Hepatocyte (in vitro differentiated cells): ENCODE results near the gene SLC4A5. TPM values are rescaled to one million over a fixed set of nuclear protein-coding genes. Genes with fewer than 3 reads are reported as not detected.

Experiments
- DNase-seq: peaks from one replicate; pipeline ENCODE4 v3.0.0-alpha.2; 2016; ENCODE audit warnings: low spot score
- H2AFZ ChIP-seq: fragments of 200-600 bp; sonication (generic); 2 replicates; pipeline ENCODE4 v1.6.0; 2016; ENCODE audit warnings: antibody characterized with exemption, mild to moderate bottlenecking
- H3K27ac ChIP-seq: fragments of 200-600 bp; sonication (generic); 2 replicates; pipeline ENCODE4 v1.5.1; 2016; ENCODE audit warnings: mild to moderate bottlenecking
- H3K27me3 ChIP-seq: fragments of 200-600 bp; sonication (generic); 2 replicates; pipeline ENCODE4 v1.6.1; 2016
- H3K36me3 ChIP-seq: fragments of 200-600 bp; sonication (generic); replicated peaks from 2 replicates; pipeline ENCODE4 v1.5.1; 2016; ENCODE audit warnings: low read depth; ENCODE audit not compliant: insufficient read depth
- H3K4me1 ChIP-seq: fragments of 200-600 bp; sonication (generic); 2 replicates; pipeline ENCODE4 v1.5.1; 2016; ENCODE audit warnings: mild to moderate bottlenecking, moderate library complexity; ENCODE audit not compliant: insufficient read depth
- H3K4me2 ChIP-seq: fragments of 200-600 bp; sonication (generic); 2 replicates; pipeline ENCODE4 v1.6.0; 2016
- H3K4me3 ChIP-seq: fragments of 200-600 bp; sonication (generic); 2 replicates; pipeline ENCODE4 v1.5.1; 2016; ENCODE audit warnings: mild to moderate bottlenecking
- H3K79me2 ChIP-seq: fragments of 200-600 bp; sonication (generic); 2 replicates; pipeline ENCODE4 v1.6.0; 2017; ENCODE audit warnings: mild to moderate bottlenecking
- H3K9me2 ChIP-seq: fragments of 200-600 bp; sonication (generic); replicated peaks from 2 replicates; pipeline ENCODE4 v1.6.0; 2017; ENCODE audit warnings: mild to moderate bottlenecking; ENCODE audit not compliant: insufficient read depth
- H3K9me3 ChIP-seq: fragments of 200-600 bp; sonication (generic); 2 replicates; pipeline ENCODE4 v1.5.1; 2016; ENCODE audit warnings: low read depth, mild to moderate bottlenecking
- H4K20me1 ChIP-seq: fragments of 200-600 bp; sonication (generic); 2 replicates; pipeline ENCODE4 v1.6.0; 2016; ENCODE audit warnings: mild to moderate bottlenecking; ENCODE audit not compliant: insufficient read depth, poor library complexity, severe bottlenecking
- EZH2 ChIP-seq: fragments of 200-600 bp; sonication (generic); IDR thresholded peaks from 2 replicates; pipeline ENCODE4 v1.6.1; 2016; ENCODE audit warnings: antibody characterized with exemption, mild to moderate bottlenecking, borderline replicate concordance
- EZH2phosphoT487 ChIP-seq: fragments of 200-600 bp; sonication (generic); IDR thresholded peaks from one replicate; pipeline ENCODE4 v1.6.1; 2018; ENCODE audit warnings: antibody characterized with exemption, mild to moderate bottlenecking, low read depth, moderate library complexity; ENCODE audit not compliant: unreplicated experiment, severe bottlenecking
- WGBS: methylation state at CpG from one replicate; pipeline ENCODE4 v1.1.6; 2016; ENCODE audit warnings: low lambda C conversion rate; ENCODE audit errors: missing lambda C conversion rate; 5-methylcytosine and 5-hydroxymethylcytosine counted together
- polyA plus RNA-seq: library from polyadenylated mRNA; unstranded; fragments of >200 nt; fragmentation: Nextera tagmentation; extraction: Ambion mirVana; gene quantifications from 2 replicates; pipeline ENCODE4 v1.2.1, GENCODE V29; 2016
- total RNA-seq: library from RNA; depleted of rRNA; stranded (reverse); fragments of >200 nt; gene quantifications from 2 replicates; pipeline ENCODE4 v1.2.3, GENCODE V29; 2014
- TF ChIP-seq, protein P1 (sequence below): fragments of 200-600 bp; sonication (generic); IDR thresholded peaks from 2 replicates; pipeline ENCODE4 v1.5.1; 2016; ENCODE audit warnings: antibody characterized with exemption, mild to moderate bottlenecking; ENCODE audit not compliant: poor library complexity

SLC4A5 gene
- total and polyA plus RNA-seq, 2 experiments from 2014 or later: 0.28 to 1.5 TPM

GRCh38 chr2:74366036-74366435, 22.8 kb upstream of the SLC4A5 start:
- no peaks in the 10 kb centered on the region for H4K20me1 ChIP-seq
- no peak overlapping the region for H3K4me2 ChIP-seq
- no peaks in the 10 kb centered on the region for H3K36me3 ChIP-seq
- TF ChIP-seq EZH2 (no peak), EZH2phosphoT487 (no peak)
- TF ChIP-seq, protein P1, sequence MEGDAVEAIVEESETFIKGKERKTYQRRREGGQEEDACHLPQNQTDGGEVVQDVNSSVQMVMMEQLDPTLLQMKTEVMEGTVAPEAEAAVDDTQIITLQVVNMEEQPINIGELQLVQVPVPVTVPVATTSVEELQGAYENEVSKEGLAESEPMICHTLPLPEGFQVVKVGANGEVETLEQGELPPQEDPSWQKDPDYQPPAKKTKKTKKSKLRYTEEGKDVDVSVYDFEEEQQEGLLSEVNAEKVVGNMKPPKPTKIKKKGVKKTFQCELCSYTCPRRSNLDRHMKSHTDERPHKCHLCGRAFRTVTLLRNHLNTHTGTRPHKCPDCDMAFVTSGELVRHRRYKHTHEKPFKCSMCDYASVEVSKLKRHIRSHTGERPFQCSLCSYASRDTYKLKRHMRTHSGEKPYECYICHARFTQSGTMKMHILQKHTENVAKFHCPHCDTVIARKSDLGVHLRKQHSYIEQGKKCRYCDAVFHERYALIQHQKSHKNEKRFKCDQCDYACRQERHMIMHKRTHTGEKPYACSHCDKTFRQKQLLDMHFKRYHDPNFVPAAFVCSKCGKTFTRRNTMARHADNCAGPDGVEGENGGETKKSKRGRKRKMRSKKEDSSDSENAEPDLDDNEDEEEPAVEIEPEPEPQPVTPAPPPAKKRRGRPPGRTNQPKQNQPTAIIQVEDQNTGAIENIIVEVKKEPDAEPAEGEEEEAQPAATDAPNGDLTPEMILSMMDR: no peak
- WGBS: 98% methylated on average over 3 of the region's 3 CpGs
- H2AFZ ChIP-seq: no peak overlapping the region
- no peaks in the 10 kb centered on the region for H3K4me1 ChIP-seq
- no peaks in the 10 kb centered on the region for H3K27me3 ChIP-seq
- no peak for DNase-seq
- H3K27ac ChIP-seq: no peak overlapping the region
- H3K4me3 ChIP-seq: no peak overlapping the region
- no peaks in the 10 kb centered on the region for H3K9me3 ChIP-seq
- H3K79me2 ChIP-seq: no peaks in the 10 kb centered on the region
- no peaks in the 10 kb centered on the region for H3K9me2 ChIP-seq

GRCh38 chr2:74364533-74365505, 21.6 kb upstream of the SLC4A5 start:
- H3K27ac ChIP-seq: no peak overlapping the region
- no peak for DNase-seq
- no peaks in the 10 kb centered on the region for H4K20me1 ChIP-seq
- H3K4me3 ChIP-seq: no peak overlapping the region
- H3K9me2 ChIP-seq: no peaks in the 10 kb centered on the region
- H3K36me3 ChIP-seq: no peaks in the 10 kb centered on the region
- H3K4me2 ChIP-seq: no peak overlapping the region
- H2AFZ ChIP-seq: no peak overlapping the region
- H3K79me2 ChIP-seq: no peaks in the 10 kb centered on the region
- TF ChIP-seq, protein P1: no peak
- TF ChIP-seq EZH2phosphoT487 (no peak), EZH2 (no peak)
- WGBS: 88% methylated on average over 8 of the region's 8 CpGs
- no peaks in the 10 kb centered on the region for H3K27me3 ChIP-seq
- no peaks in the 10 kb centered on the region for H3K4me1 ChIP-seq
- H3K9me3 ChIP-seq: no peaks in the 10 kb centered on the region

DNA sequence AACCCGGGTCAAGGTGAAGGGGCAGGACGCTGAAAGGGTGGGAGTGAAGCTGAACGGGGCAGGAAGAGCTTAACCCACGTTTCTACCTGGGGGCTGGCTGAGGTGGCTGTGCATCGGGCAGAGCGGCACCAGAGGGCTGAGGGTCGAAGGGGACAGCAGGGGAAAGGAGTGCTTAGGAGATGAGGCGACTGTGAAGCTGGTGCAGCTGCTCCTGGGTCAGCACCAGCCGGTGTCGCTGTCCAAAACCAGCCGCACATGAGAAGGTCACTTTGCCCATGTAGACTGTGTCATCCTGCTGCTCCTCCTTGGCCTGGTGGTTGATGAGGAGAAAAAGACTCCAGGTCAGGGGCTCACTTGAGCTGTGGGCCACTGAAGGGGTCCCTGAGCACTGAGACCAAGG, 18.1 kb upstream of the SLC4A5 start:
- TF ChIP-seq EZH2: no peak
- no peak for TF ChIP-seq EZH2phosphoT487
- TF ChIP-seq, protein P1: no peak
- no peak for DNase-seq
- Histone ChIP-seq H3K9me2 (no peaks in the 10 kb centered on the region), H3K4me3 (no peak overlapping the region), H2AFZ (no peak overlapping the region), H3K79me2 (no peaks in the 10 kb centered on the region), H3K4me1 (no peaks in the 10 kb centered on the region), H3K4me2 (no peak overlapping the region), H4K20me1 (no peaks in the 10 kb centered on the region), H3K27me3 (no peaks in the 10 kb centered on the region), H3K36me3 (no peaks in the 10 kb centered on the region), H3K9me3 (no peaks in the 10 kb centered on the region), H3K27ac (no peak overlapping the region)
- WGBS: 94% methylated on average over 10 of the region's 11 CpGs
